Tibial nerve (tissue), 3 donors: Measurements from ENCODE around the gene EPG5.

Experiments
- POLR2A ChIP-seq, 2 donors: fragments of 450-650 bp; IDR thresholded peaks; one replicate each; pipeline ENCODE4 v1.6.1; 2017; ENCODE audit warnings: antibody characterized with exemption in 2 of 2, mild to moderate bottlenecking in 2 of 2, moderate library complexity in 2 of 2
- TF ChIP-seq, protein P1 (sequence below), 5 experiments: fragments of 200-600 bp in 3 of 5; fragments of 450-650 bp in 2 of 5; sonication (generic) in 3 of 5; IDR thresholded peaks; one replicate each; pipeline ENCODE4 v1.5.1; 2016 to 2019; ENCODE audit warnings: antibody characterized with exemption in 5 of 5, mild to moderate bottlenecking in 3 of 5, moderate library complexity in 2 of 5

- TF ChIP-seq, protein P1, sequence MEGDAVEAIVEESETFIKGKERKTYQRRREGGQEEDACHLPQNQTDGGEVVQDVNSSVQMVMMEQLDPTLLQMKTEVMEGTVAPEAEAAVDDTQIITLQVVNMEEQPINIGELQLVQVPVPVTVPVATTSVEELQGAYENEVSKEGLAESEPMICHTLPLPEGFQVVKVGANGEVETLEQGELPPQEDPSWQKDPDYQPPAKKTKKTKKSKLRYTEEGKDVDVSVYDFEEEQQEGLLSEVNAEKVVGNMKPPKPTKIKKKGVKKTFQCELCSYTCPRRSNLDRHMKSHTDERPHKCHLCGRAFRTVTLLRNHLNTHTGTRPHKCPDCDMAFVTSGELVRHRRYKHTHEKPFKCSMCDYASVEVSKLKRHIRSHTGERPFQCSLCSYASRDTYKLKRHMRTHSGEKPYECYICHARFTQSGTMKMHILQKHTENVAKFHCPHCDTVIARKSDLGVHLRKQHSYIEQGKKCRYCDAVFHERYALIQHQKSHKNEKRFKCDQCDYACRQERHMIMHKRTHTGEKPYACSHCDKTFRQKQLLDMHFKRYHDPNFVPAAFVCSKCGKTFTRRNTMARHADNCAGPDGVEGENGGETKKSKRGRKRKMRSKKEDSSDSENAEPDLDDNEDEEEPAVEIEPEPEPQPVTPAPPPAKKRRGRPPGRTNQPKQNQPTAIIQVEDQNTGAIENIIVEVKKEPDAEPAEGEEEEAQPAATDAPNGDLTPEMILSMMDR (IDR thresholded peaks at IDR 0.05), result no peak
- no peak for TF ChIP-seq POLR2A (IDR thresholded peaks at IDR 0.05)
Observed at GRCh38 chr18:45854036-45854586, 113.0 kb downstream of the EPG5 start.
